GM12891 (cell line): Measurements from ENCODE around the gene TFCP2L1.

ENCODE experiments used
- PAX5 ChIP-seq: IDR thresholded peaks from 2 replicates; pipeline ENCODE4 v1.6.1; 2011; ENCODE audit warnings: low read length, moderate library complexity, mild to moderate bottlenecking; ENCODE audit not compliant: insufficient read depth, severe bottlenecking
- POLR2A ChIP-seq: IDR thresholded peaks from 2 replicates; pipeline ENCODE4 v1.6.1; 2011; ENCODE audit warnings: low read depth, low read length, control low read depth
- POLR2AphosphoS5 ChIP-seq: IDR thresholded peaks from 2 replicates; pipeline ENCODE4 v1.6.1; 2011; ENCODE audit warnings: low read depth, low read length, control low read depth
- TAF1 ChIP-seq: IDR thresholded peaks from 2 replicates; pipeline ENCODE4 v1.6.1; 2011; ENCODE audit warnings: low read depth, low read length, control low read depth

- TF ChIP-seq POLR2A (no peak), POLR2AphosphoS5 (no peak), PAX5 (no peak), TAF1 (no peak)
Observed at GRCh38 chr2:121279476-121280220, 5.4 kb downstream of the TFCP2L1 start.
